Measurements from ENCODE around the gene TMC8.
"Not testable (repeated sequence)": the region's sequence is repeated elsewhere in the genome, so short reads cannot be mapped to it uniquely, and the experiment has no call there.

The TMC8 gene

DNA sequence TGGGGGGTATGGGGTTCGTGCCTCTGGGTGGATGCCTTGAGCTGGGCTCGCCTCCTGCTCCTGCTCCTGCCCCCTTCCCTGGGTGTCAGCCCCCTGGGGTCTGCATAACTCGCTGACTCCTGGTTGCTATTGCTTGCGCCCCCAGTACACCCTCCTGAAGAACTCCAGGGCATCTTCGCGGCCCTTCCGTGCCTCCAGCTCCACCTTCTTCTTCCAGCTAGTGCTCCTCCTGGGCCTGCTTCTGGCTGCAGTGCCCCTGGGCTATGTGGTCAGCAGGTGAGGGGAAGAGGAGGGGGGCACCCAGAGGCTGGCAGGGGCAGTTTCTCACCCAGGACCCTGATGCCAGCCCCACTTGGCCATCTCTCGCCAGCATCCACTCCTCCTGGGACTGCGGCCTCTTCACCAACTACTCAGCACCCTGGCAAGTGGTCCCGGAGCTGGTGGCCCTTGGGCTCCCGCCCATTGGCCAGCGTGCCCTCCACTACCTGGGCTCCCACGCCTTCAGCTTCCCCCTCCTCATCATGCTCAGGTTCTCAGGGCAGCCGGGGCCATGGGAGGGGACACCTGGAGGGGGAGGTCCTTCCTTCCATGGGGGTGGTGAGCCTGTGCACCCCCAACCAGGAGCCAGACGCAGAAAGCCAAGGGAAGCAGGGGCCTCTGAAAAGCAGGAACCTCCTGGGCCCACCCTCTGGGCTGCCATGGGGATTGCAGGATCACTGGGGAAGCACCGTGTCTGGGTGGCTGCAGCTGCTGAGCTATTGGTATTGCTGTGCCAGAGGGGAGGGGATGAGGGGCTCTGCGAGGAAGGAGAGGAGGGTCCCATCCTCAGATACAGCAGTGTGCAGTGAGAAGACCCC, 7.9 kb downstream of the TMC8 start:
- DNase-seq: no peak

GRCh38 chr17:78139861-78140168, 9.2 kb downstream of the TMC8 start:
- DNase-seq: not testable (repeated sequence)

- peak; percentile 37 to 86 for DNase-seq
These were observed 9.8 kb downstream of the TMC8 start for GRCh38 chr17:78140169-78141051.

DNA sequence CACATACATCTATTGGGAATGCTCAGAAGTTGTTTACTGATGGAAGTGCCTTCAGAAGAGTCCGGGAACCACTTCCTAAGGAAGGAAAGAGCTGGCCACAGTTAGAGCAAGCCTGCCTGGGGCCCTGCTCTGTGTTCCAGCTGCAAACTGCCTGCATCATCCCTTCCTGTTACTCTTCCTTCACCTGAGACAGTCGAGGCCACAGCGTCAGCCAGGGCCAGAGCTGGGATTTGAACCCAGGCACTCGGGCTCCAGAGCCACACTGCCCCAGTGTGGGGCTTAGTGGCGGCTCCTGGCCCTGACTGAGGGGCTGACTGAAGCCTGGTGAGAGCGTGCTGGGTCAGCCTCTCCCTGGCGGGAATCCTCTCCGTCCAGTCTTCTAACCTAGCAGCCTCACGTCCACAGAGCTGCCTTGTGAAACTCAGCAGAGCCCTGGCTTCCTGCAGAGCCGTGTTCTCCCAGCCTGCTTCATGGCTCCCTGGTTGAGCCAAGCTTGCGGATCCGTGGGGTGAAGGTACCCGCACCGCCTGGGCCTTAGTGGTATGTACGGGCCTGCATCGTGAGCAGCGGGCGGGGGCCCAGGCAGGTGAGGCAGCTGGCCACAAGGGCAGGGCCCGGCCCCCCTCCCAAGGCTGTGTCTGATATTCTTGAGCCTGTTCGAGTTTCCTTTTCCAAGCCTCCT, 11.0 kb downstream of the TMC8 start:
- DNase-seq: no peak

- no peak for DNase-seq
These were observed 11.7 kb downstream of the TMC8 start for GRCh38 chr17:78142119-78142861.

DNA sequence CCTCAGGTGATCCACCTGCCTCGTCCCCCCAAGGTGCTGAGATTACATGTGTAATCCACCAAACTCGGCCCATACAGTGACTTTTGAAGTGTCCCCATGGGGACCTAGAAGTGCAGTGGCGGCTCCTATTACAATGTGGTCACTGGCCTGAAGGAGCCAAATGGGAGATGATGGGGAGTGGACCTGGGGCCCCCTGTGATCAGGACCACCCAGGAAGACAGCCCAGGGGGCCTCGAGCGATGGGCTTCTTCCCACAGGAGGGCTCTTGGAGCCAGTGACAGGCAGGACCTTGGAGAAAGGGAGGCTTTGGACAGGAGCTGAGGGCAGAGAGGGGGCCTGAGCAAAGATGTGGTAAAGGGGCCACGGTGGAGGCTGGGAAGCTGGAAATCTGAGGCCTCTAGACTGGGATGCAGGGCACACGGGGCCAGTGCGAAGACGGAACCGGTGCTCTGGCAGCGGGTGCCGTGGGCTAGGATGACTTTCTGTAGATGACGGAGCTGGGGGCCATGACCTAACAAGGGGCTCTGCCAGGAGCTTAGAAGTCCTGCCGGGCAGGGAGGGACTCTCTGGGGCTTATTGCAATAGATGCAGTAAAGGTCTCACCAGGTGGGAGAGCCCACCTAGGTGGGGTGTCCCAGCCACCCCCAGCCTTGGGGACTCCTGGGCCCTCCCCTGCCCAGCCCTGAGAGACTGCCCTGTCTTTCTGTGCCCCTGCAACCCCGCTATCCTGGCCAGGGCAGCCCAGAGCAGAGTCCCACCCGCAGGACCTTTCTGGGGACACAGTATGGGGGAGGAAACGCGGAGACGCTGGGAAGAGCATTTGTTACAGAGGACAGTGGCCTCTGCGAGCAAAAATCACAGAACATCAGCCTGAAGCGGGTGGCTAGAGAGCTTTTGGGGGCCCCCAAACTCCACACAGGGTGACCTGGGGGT, 12.9 kb downstream of the TMC8 start:
- DNase-seq: no peak

DNA sequence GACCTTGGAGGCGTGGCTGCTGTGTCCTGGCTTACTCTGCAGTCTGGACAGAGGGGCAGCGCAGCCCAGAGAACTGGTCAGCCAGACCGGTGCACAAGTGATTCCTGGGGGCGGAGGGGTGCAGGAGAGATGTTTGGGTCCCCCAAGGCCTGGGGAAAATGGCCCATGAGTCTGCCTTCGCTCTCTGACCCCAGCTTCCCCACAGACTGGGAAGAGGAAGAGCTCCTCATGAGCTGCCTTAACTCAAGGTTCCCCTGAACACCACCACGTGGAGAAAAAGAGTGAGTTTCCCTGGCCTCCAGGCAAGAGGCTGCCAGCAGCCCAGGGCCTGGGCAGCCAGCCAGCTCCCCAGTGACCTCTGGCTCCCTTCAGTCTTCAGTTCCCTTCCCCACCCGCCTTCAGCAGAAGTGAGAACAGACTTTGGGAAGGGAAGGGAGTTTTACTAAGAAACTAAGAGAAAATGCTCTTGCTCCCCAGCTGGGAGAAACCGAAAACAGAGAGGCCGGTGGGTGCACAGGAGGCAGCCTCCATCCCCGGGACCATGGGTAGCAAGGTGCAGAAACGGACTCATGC, 13.7 kb downstream of the TMC8 start:
- DNase-seq: no peak

DNA sequence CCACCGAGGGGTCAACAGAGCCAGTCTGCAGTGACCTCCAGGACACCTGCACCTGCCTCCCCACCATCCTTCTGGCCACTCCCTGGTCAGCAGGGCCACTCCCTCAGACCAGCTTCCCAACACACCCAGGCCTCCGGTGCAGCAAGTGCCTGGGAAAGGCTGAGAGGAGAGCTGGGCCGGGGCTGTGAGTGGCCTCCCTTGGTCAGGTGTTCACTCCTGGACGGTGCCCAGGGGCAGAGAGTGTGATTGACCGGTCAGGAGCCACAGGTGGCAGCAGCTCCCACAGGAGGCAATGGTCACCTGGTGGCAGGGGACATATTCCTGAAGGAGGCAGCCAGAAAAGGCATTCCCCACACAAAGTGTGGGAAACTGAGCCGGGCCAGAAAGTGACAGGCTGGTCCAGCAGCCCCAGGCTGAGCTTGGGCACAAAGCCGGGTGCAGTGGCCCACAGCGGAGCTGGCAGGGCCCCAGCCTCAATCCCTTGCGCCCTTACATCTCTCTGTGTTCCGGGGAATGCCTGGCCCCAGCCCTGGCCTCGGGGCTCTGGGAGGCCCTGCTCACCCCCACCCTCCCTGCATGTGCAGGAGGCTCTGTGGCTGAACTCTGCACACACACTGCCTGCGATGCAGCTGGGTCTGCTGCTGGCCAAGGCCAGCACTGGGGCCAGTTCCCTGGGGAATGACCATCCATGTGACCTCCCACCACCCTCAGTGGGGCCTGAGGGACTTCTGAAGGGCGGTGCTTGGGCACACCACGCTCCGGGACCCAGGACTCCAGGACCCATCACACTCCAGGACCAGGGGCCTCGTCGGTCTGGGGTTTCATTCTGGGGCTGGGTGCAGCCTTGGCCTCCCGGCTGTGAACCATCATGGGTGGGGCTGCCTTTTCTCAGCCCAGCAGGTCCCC, 14.4 kb downstream of the TMC8 start:
- no peak for DNase-seq

GRCh38 chr17:78146471-78146869, 15.9 kb downstream of the TMC8 start:
- no peak for DNase-seq

DNA sequence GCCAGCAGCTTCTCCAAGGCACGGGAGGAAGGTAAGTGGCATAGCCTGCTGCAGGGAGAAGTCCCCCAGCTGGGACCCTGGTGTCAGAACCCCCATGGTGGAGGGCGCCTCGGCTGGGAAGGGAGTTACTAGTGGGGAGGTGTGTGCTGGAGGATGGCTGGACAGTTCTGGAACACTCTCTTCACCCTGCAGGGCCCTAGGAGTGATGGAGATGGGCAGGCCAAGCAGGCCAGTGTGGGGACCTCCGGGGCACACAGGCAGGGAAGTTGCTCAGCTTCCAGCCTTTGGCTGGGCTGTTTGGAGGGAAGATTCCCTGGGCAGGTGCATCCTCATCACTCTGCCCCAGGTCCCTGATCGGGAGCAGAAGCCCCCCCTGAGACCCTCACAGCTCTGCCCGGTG, 16.3 kb downstream of the TMC8 start:
- DNase-seq: no peak

DNA sequence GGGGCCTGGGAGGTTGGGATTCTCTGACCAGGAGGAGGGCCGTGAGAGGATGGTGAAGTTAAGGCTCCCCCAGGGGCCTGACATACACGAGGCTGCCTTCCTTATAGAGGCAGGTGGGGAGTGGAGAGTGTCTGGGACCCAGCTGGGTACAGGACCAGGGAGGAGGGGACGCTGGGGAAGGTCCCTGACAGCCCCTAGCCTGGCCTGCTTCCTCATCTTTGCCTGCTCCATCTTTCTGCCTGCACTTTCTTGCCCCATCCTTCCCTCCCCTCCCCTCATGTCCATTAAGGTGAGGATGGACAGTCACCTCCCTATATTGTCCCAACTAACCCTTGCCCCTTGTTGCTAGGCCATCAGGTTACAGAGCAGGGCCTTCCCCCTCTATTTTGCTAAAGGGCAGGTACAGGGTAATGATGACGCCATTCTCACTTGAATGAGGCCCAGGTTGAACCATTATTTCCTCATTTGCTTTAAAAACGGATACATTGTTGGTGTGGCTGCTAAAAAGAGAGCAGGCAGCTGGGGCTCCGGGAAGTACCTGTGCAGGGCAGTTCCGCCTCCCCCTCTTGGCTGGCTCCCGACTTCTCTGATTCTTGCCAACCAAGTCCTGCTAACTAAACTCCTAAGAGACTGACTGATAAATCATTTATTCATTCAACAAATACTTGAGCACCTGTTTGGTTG, 16.9 kb downstream of the TMC8 start:
- DNase-seq: no peak

DNA sequence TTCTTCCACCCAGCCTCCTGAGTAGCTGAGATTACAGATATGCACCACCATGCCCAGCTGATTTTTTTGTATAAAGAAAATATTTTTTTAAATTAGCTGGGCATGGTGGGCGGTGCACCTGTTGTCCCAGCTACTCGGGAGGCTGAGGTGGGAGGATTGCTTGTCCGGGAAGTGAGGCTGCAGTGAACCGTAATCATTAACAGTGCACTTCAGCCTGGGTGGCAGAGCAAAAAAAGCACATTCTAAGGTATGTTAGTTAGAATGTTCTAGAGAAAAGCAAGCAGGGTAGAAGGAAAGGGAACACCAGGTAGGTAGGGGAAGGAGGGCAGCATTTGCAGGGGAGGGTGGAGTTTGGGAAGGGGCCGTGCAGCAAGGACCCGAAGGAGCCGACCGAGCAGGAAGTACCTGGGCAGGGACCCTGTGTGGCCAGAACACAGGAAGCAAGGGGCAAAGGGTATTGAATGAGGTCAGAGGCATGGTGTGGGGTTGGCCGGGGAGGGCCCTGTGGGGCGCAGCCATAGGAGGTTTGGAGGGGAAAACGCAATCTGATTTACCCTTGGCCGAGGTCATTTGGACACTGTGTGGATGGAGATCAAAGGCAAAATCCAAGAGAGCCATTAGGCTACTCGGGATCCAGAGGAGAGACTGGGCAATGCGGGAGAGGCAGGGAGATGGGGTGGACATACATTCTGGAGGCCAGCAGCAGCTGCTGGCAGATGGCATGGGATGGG, 17.9 kb downstream of the TMC8 start:
- no peak for DNase-seq

GRCh38 chr17:78151514-78152008, 21.0 kb downstream of the TMC8 start:
- no peak for DNase-seq

DNA sequence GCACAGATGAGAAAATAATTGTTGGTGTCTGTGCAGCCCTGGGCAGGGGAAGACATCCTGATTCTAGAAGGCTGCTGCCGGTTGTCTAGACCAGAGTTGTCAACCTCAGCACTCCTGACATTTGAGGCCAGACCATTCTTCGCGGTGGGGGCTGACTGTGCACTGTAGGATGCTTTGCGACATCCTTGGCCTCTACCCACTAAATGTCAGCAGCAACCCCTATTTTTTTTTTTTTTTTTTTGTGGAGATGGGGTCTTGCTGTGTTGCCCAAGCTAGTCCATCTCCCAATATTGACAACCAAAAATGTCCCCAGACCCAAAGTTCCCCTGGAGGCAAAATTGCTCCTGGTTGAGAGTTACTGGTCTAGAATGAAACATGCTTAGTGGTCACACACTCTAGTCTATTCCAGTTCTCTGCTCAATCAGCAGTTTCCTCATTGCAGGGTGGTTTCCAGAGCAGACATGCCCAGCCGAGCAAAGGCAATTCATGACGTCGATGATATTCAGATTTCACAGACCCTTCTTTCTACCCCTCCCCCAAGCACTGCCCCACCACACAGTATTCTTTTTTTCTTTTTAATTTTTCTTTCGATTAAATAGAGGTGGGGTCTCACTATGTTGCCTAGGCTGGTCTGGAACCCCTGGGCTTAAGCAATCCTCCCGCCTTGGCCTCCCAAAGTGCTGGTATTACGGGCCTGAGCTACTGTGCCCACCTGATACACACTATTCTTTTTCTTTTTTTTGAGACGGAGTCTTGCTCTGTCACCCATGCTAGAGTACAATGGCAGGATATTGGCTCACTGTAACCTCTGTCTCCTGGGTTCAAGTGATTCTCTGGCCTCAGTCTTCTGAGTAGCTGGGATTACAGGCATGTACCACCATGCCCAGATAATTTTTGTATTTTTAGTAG, 24.6 kb downstream of the TMC8 start:
- no peak for DNase-seq

- DNase-seq: no peak
These were observed 29.1 kb downstream of the TMC8 start for GRCh38 chr17:78159575-78160158.

DNA sequence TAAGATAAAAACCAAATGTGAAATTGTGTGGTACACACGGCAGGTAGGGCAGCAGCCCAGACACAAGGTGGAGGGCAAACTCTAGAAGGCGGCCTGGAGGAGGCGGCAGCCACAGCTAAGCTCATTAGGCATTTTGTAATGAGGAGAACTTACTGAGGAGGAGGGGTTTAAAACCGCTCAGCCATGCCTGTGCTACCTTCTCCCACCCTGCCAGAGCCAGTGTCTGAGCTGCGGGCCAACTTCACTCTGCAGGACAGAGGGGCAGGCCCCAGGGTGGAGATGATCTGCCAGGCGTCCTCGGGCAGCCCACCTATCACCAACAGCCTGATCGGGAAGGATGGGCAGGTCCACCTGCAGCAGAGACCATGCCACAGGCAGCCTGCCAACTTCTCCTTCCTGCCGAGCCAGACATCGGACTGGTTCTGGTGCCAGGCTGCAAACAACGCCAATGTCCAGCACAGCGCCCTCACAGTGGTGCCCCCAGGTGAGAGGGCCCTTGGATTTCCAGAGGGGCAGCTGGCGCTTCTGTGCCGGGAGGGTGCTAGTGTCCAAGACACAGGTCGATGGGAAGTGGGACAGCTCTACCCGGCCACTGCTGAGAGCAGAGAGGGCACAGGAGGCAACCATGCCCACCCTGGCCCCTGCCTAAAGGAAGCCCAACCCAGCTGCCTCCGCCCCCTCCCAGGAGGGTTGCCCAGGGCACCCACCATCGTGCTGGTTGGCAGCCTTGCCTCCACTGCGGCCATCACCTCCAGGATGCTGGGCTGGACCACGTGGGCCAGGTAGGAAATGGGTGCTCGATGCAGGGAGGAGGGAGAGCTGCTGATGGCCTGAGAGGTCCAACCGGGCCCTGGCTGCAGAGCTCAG, 33.5 kb downstream of the TMC8 start:
- no peak for DNase-seq

Measured in NCI-H187 (cell line).